Thyroid gland (tissue), 4 donors: ENCODE measurements around the gene AGPAT2. TPM values are rescaled to one million over a fixed set of nuclear protein-coding genes. Genes with fewer than 3 reads are reported as not detected.

ENCODE experiments used
- DNase-seq, 2 donors: peaks; one replicate each; pipeline ENCODE4 v3.0.0-alpha.2; 2019
- H3K27ac ChIP-seq, 3 donors: fragments of 200-600 bp; sonication (generic); 1 replicate in 2 of 3; 2 replicates in 1 of 3; pipeline ENCODE4 v1.5.1; 2016 to 2019; ENCODE audit warnings: mild to moderate bottlenecking in 1 of 3, moderate library complexity in 1 of 3
- H3K27me3 ChIP-seq: fragments of 200-600 bp; sonication (generic); one replicate; pipeline ENCODE4 v1.5.1; 2019
- H3K36me3 ChIP-seq, 2 donors: fragments of 200-600 bp; sonication (generic); one replicate each; pipeline ENCODE4 v1.5.1; 2016 to 2019
- H3K4me1 ChIP-seq, 2 donors: fragments of 200-600 bp; sonication (generic); one replicate each; pipeline ENCODE4 v1.5.1; 2017 to 2019
- H3K4me3 ChIP-seq, 3 donors: fragments of 200-600 bp; sonication (generic); replicated peaks in 1 of 3; 1 replicate in 2 of 3; 2 replicates in 1 of 3; pipeline ENCODE4 v1.5.1; 2016; ENCODE audit warnings: mild to moderate bottlenecking in 1 of 3
- H3K9me3 ChIP-seq: fragments of 200-600 bp; sonication (generic); one replicate; pipeline ENCODE4 v1.5.1; 2017
- CTCF ChIP-seq, 6 experiments: fragments of 200-600 bp in 3 of 6; fragments of 450-650 bp in 3 of 6; sonication (generic) in 3 of 6; IDR thresholded peaks; one replicate each; pipeline ENCODE4 v1.5.1; 2016 to 2019; ENCODE audit warnings: antibody characterized with exemption in 6 of 6, mild to moderate bottlenecking in 2 of 6, inconsistent platforms in 1 of 6, moderate library complexity in 1 of 6
- POLR2A ChIP-seq, 2 donors: fragments of 450-650 bp; IDR thresholded peaks; one replicate each; pipeline ENCODE4 v1.6.1; 2017; ENCODE audit warnings: antibody characterized with exemption in 2 of 2, mild to moderate bottlenecking in 2 of 2, moderate library complexity in 1 of 2
- WGBS, 2 donors: methylation state at CpG; one replicate each; pipeline ENCODE4 v1.1.5; 2017; 5-methylcytosine and 5-hydroxymethylcytosine counted together
- intact Hi-C: fragments of 100-400 bp; cut with DNase I; formaldehyde crosslinking; loops from one replicate; pipeline ENCODE4 v1.15.1; 2023
- total RNA-seq, 4 donors: library from RNA; depleted of rRNA; stranded (reverse); fragments of >200 nt; gene quantifications; one replicate each; pipeline ENCODE4 v1.2.3, GENCODE V29; 2016

Gene AGPAT2
- total RNA-seq, 4 donors from 2014 or later, result 58.6 to 78.7 (median 72.0) TPM

GRCh38 chr9:136691316-136692184 is 4.3 kb upstream of the AGPAT2 start:
- no peak for DNase-seq
- Histone ChIP-seq H3K27me3 (no peaks in the 10 kb centered on the region), H3K4me3 (no peak overlapping the region), H3K27ac (peak overlapping the region; percentile 75 to 92 (median 83)), H3K36me3 (no peaks in the 10 kb centered on the region), H3K4me1 (peaks cover 56 to 89% of the 10 kb centered on the region in 2 donors), H3K9me3 (no peaks in the 10 kb centered on the region)
- intact Hi-C loops, result no loop called here
- TF ChIP-seq POLR2A (IDR thresholded peaks at IDR 0.05), result no peak
- no peak for TF ChIP-seq CTCF (IDR thresholded peaks at IDR 0.05)
- WGBS, 2 donors, result 87 to 91% methylated on average over 11 to 18 of the region's 29 CpGs

GRCh38 chr9:136690806-136691261 is 3.6 kb upstream of the AGPAT2 start:
- no peak for TF ChIP-seq CTCF (IDR thresholded peaks at IDR 0.05)
- TF ChIP-seq POLR2A (IDR thresholded peaks at IDR 0.05), result no peak
- no peaks in the 10 kb centered on the region for H3K36me3 ChIP-seq
- H3K9me3 ChIP-seq, result no peaks in the 10 kb centered on the region
- intact Hi-C loops, result no loop called here
- H3K4me1 ChIP-seq, result peaks cover 56 to 89% of the 10 kb centered on the region in 2 donors
- DNase-seq, result peak; percentile 92 to 95
- 25 to 40% methylated on average over 2 to 6 of the region's 15 CpGs for WGBS, 2 donors
- H3K4me3 ChIP-seq, result no peak overlapping the region
- H3K27me3 ChIP-seq, result no peaks in the 10 kb centered on the region
- peak overlapping the region; percentile 75 to 92 (median 83) for H3K27ac ChIP-seq

GRCh38 chr9:136690104-136690805 is 3.0 kb upstream of the AGPAT2 start:
- Histone ChIP-seq H3K9me3 (no peaks in the 10 kb centered on the region), H3K27me3 (no peaks in the 10 kb centered on the region), H3K36me3 (no peaks in the 10 kb centered on the region), H3K27ac (peak overlapping the region; percentile 75 to 92 (median 83)), H3K4me3 (no peak overlapping the region), H3K4me1 (peaks cover 59 to 91% of the 10 kb centered on the region in 2 donors)
- DNase-seq, result peak; percentile 87 to 92
- intact Hi-C loops, result no loop called here
- TF ChIP-seq CTCF (IDR thresholded peaks at IDR 0.05) (no peak), POLR2A (IDR thresholded peaks at IDR 0.05) (no peak)
- 63 to 70% methylated on average over 17 to 20 of the region's 25 CpGs for WGBS, 2 donors

- TF ChIP-seq CTCF (IDR thresholded peaks at IDR 0.05) (no peak), POLR2A (IDR thresholded peaks at IDR 0.05) (no peak)
- Histone ChIP-seq H3K27ac (peak overlapping the region; percentile 17 to 92 (median 83)), H3K27me3 (no peaks in the 10 kb centered on the region), H3K36me3 (no peaks in the 10 kb centered on the region), H3K4me3 (no peak overlapping the region), H3K9me3 (no peaks in the 10 kb centered on the region), H3K4me1 (peaks cover 49 to 87% of the 10 kb centered on the region in 2 donors)
- no peak for DNase-seq
- WGBS, 2 donors, result 84 to 85% methylated on average over 5 to 7 of the region's 7 CpGs
- intact Hi-C loops, result no loop called here
These were observed 1.8 kb upstream of the AGPAT2 start for GRCh38 chr9:136689108-136689460.
